ENCODE measurements around the gene MBTPS2. TPM values are rescaled to one million over a fixed set of nuclear protein-coding genes. Genes with fewer than 3 reads are reported as not detected.

MBTPS2 gene
- polyA plus RNA-seq, result 1 to 10 TPM in 1 of 2 donors, under 1 TPM in 1; 0.90 to 2.5 TPM

DNA sequence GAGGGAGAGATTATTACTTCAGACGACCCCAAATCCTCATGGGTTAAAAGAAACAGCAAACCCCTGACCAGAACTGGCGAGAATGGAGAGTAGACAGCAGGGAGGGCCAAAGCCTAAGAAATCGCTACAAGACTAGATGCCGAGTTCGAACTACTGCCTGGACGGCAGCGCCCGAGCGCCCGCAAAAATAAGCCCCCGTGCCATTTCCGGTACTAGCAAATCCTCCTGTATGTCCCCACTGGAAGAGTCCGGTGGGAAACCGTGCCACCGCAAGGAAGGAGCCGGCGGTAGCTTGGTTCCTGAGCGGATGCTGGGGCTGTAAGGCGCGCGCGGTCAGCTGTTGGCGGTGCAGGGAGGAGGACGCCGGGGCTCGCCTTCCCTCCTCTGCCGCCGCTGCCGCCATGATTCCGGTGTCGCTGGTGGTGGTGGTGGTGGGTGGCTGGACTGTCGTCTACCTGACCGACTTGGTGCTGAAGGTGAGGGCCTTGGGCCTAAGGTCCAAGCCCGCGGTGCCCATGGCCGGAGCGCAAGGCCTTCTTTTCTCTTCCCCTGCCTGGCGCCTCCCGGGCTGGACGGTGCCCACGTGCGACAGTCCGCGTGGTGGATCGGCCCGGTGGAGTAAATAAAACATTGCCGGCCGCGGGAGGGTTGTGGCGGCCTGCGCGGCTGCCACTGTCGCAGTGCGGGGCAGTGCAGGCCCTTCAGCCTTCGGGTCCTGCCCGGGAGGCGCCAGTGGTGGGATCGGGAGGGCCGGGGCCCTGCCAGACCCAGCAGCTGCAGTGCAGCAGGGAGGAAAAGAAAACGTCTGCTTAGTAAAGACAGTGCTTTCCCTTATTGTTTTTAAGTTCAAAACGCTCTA, at the start of gene MBTPS2:
MBTPS2 (plus strand) TSS at position 284 of the 859 bp plus-strand sequence; CDS start at position 402, 118 bp downstream.
- Histone ChIP-seq H3K4me1 (ENCODE audit: control insufficient read depth in 2 of 2, insufficient read depth in 2 of 2, low read length in 1 of 2) (no peaks in the 10 kb centered on the region), H3K9me3 (ENCODE audit: control insufficient read depth in 2 of 2, insufficient read depth in 1 of 2, low read depth in 1 of 2, low read length in 1 of 2) (no peaks in the 10 kb centered on the region), H3K27me3 (ENCODE audit: control insufficient read depth in 1 of 2, insufficient read depth in 2 of 2, low read length in 2 of 2) (peaks cover 0 to 4% of the 10 kb centered on the region in 2 donors), H3K27ac (ENCODE audit: low read depth in 2 of 2, low read length in 1 of 2) (peak within 1 kb of the TSS; percentile 69 to 78), H3K36me3 (ENCODE audit: control insufficient read depth in 2 of 2, insufficient read depth in 2 of 2, low read length in 1 of 2) (no peaks in the 10 kb centered on the region), H3K4me3 (ENCODE audit: low read depth in 1 of 2, low read length in 2 of 2) (peak within 1 kb of the TSS; percentile 56 to 92)
- 1 to 27% methylated on average over 52 to 61 of the region's 61 CpGs for WGBS, 2 donors

DNA sequence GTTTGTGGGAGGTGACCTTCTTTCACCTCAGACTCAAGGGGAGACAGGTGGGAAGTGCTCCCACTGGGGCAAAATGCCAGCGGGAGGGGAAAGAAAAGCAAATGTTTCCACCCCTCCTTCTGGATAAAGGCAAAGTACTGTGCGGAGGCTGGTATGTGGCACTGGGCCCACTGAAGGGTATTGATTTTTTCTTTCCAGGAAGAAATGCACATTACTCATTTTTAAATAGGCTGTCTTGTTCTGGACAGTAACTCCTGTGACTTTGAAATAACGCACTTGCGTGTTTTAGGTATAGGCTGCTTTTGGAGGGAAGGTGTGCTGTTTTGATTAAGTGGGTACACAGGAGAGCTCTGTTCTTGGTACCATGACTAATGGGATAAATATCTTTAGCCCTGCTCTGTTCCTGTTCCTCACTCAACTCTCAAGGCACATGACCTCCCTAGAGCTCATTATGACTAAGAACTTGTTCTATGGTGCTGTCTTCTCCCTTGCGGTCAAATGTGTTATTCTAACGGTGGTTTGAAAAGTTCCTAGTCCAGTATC, 40.7 kb upstream of the MBTPS2 start:
- Histone ChIP-seq H3K9me3 (ENCODE audit: control insufficient read depth in 2 of 2, insufficient read depth in 1 of 2, low read depth in 1 of 2, low read length in 1 of 2) (no peaks in the 10 kb centered on the region), H3K27ac (ENCODE audit: low read depth in 2 of 2, low read length in 1 of 2) (no peak overlapping the region), H3K4me1 (ENCODE audit: control insufficient read depth in 2 of 2, insufficient read depth in 2 of 2, low read length in 1 of 2) (no peaks in the 10 kb centered on the region), H3K36me3 (ENCODE audit: control insufficient read depth in 2 of 2, insufficient read depth in 2 of 2, low read length in 1 of 2) (no peaks in the 10 kb centered on the region), H3K27me3 (ENCODE audit: control insufficient read depth in 1 of 2, insufficient read depth in 2 of 2, low read length in 2 of 2) (no peaks in the 10 kb centered on the region), H3K4me3 (ENCODE audit: low read depth in 1 of 2, low read length in 2 of 2) (no peak overlapping the region)
- WGBS, 2 donors, result 55 to 59% methylated on average over 6 of the region's 6 CpGs

DNA sequence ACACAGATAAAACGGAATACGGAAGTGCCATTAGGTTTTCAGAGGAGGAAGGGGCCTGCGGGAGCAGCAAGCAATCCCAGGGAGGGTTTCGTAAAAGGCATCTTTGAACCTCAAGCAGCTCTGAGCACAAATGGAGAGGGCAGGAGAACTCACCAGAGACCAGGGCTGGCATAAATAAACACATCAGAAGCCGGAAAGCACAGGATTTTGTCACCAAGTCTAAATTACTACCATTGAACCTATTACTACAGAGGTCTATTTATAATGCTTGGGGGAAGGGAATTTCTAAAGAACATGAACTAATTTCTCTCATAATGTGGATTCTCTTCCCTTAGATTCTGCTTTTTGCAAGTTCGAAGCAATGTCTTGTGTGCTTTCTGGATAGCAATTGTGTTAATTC, 39.6 kb upstream of the MBTPS2 start:
- 81 to 83% methylated on average over 6 of the region's 6 CpGs for WGBS, 2 donors
- no peak overlapping the region for H3K27ac ChIP-seq (ENCODE audit: low read depth in 2 of 2, low read length in 1 of 2)
- H3K36me3 ChIP-seq (ENCODE audit: control insufficient read depth in 2 of 2, insufficient read depth in 2 of 2, low read length in 1 of 2), result no peaks in the 10 kb centered on the region
- no peaks in the 10 kb centered on the region for H3K9me3 ChIP-seq (ENCODE audit: control insufficient read depth in 2 of 2, insufficient read depth in 1 of 2, low read depth in 1 of 2, low read length in 1 of 2)
- H3K27me3 ChIP-seq (ENCODE audit: control insufficient read depth in 1 of 2, insufficient read depth in 2 of 2, low read length in 2 of 2), result no peaks in the 10 kb centered on the region
- no peaks in the 10 kb centered on the region for H3K4me1 ChIP-seq (ENCODE audit: control insufficient read depth in 2 of 2, insufficient read depth in 2 of 2, low read length in 1 of 2)
- H3K4me3 ChIP-seq (ENCODE audit: low read depth in 1 of 2, low read length in 2 of 2), result no peak overlapping the region

GRCh38 chrX:21800344-21800770, 39.1 kb upstream of the MBTPS2 start:
- no peaks in the 10 kb centered on the region for H3K9me3 ChIP-seq (ENCODE audit: control insufficient read depth in 2 of 2, insufficient read depth in 1 of 2, low read depth in 1 of 2, low read length in 1 of 2)
- H3K27ac ChIP-seq (ENCODE audit: low read depth in 2 of 2, low read length in 1 of 2), result no peak overlapping the region
- H3K4me1 ChIP-seq (ENCODE audit: control insufficient read depth in 2 of 2, insufficient read depth in 2 of 2, low read length in 1 of 2), result no peaks in the 10 kb centered on the region
- H3K4me3 ChIP-seq (ENCODE audit: low read depth in 1 of 2, low read length in 2 of 2), result no peak overlapping the region
- no peaks in the 10 kb centered on the region for H3K27me3 ChIP-seq (ENCODE audit: control insufficient read depth in 1 of 2, insufficient read depth in 2 of 2, low read length in 2 of 2)
- no peaks in the 10 kb centered on the region for H3K36me3 ChIP-seq (ENCODE audit: control insufficient read depth in 2 of 2, insufficient read depth in 2 of 2, low read length in 1 of 2)
- 5 to 17% methylated on average over 1 of the region's 1 CpG for WGBS, 2 donors

DNA sequence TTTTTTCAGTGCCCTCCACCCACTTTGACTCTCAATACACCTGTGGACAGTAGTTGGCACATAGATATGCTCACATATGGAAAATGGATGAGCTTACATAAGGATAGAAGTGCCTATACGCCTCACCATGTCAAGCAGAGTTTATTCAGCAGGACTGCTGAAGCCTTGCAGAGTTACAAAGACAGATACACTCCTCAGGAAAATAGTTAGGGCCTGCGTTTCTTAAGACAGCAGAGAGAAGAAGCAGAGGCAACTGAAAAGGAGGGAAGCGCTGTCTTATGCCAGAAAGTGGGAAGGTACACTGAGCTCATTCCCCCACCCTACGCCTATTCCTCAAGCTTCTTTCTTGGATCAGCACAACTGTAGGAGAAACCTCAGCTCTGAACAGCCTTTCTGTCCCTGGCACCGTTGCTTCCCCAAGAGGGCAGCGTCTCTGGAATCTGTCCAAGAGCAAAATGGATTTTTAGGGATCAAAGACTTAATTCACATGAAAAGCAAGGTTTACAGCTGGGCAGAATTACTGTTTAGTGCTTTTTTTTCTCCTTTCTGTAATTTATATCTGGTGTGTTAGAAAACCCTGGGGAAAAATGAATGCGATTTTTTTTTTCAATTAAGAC, 37.3 kb upstream of the MBTPS2 start:
- Histone ChIP-seq H3K9me3 (ENCODE audit: control insufficient read depth in 2 of 2, insufficient read depth in 1 of 2, low read depth in 1 of 2, low read length in 1 of 2) (no peaks in the 10 kb centered on the region), H3K27me3 (ENCODE audit: control insufficient read depth in 1 of 2, insufficient read depth in 2 of 2, low read length in 2 of 2) (no peaks in the 10 kb centered on the region), H3K4me1 (ENCODE audit: control insufficient read depth in 2 of 2, insufficient read depth in 2 of 2, low read length in 1 of 2) (no peaks in the 10 kb centered on the region), H3K27ac (ENCODE audit: low read depth in 2 of 2, low read length in 1 of 2) (no peak overlapping the region), H3K36me3 (ENCODE audit: control insufficient read depth in 2 of 2, insufficient read depth in 2 of 2, low read length in 1 of 2) (no peaks in the 10 kb centered on the region), H3K4me3 (ENCODE audit: low read depth in 1 of 2, low read length in 2 of 2) (no peak overlapping the region)
- WGBS, 2 donors, result 56 to 61% methylated on average over 7 of the region's 7 CpGs

DNA sequence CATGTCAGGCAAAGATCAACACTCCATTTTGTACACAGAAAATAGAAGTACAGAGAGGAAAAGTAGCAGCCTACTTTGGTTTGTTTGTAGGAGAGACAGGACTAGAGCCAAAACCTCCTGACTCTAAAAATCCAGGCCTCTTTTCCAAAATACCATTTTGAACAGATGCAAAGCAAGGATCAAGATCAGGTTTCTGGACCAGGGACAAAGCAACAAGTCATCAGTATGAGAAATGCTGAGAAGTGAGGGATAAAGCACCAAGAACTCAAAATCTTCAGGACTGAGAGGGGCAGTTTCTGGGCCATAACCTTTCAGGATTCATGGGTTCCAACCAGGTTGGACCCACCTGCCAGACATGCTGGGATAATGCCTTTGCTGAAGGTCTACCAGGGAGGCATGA, 36.6 kb upstream of the MBTPS2 start:
- no peaks in the 10 kb centered on the region for H3K9me3 ChIP-seq (ENCODE audit: control insufficient read depth in 2 of 2, insufficient read depth in 1 of 2, low read depth in 1 of 2, low read length in 1 of 2)
- no peaks in the 10 kb centered on the region for H3K4me1 ChIP-seq (ENCODE audit: control insufficient read depth in 2 of 2, insufficient read depth in 2 of 2, low read length in 1 of 2)
- H3K27me3 ChIP-seq (ENCODE audit: control insufficient read depth in 1 of 2, insufficient read depth in 2 of 2, low read length in 2 of 2), result no peaks in the 10 kb centered on the region
- no peak overlapping the region for H3K27ac ChIP-seq (ENCODE audit: low read depth in 2 of 2, low read length in 1 of 2)
- no peak overlapping the region for H3K4me3 ChIP-seq (ENCODE audit: low read depth in 1 of 2, low read length in 2 of 2)
- H3K36me3 ChIP-seq (ENCODE audit: control insufficient read depth in 2 of 2, insufficient read depth in 2 of 2, low read length in 1 of 2), result no peaks in the 10 kb centered on the region

GRCh38 chrX:21806691-21807090, 32.7 kb upstream of the MBTPS2 start:
- Histone ChIP-seq H3K36me3 (ENCODE audit: control insufficient read depth in 2 of 2, insufficient read depth in 2 of 2, low read length in 1 of 2) (no peaks in the 10 kb centered on the region), H3K9me3 (ENCODE audit: control insufficient read depth in 2 of 2, insufficient read depth in 1 of 2, low read depth in 1 of 2, low read length in 1 of 2) (no peaks in the 10 kb centered on the region), H3K27ac (ENCODE audit: low read depth in 2 of 2, low read length in 1 of 2) (no peak overlapping the region), H3K4me3 (ENCODE audit: low read depth in 1 of 2, low read length in 2 of 2) (no peak overlapping the region), H3K27me3 (ENCODE audit: control insufficient read depth in 1 of 2, insufficient read depth in 2 of 2, low read length in 2 of 2) (no peaks in the 10 kb centered on the region), H3K4me1 (ENCODE audit: control insufficient read depth in 2 of 2, insufficient read depth in 2 of 2, low read length in 1 of 2) (no peaks in the 10 kb centered on the region)

DNA sequence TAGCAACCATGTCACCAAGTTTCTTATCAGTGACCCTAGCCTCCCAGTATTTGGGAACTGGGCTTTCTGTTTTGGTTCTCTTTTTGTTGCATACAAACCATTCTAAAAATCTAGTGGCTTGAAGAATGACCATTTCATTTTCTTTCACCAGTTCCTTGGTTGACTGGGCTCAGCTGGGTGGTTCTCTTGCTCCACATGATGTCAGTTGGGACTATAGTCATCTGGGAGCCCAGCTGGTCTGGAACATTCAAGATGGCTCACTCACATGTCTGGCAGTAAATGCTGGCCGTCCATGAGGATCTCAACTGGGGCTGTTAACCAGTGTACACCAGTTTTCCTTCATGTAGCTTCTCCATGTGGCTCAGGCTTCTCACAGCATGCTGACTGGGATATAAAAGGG, 27.6 kb upstream of the MBTPS2 start:
- H3K27me3 ChIP-seq (ENCODE audit: control insufficient read depth in 1 of 2, insufficient read depth in 2 of 2, low read length in 2 of 2), result no peaks in the 10 kb centered on the region
- no peak overlapping the region for H3K4me3 ChIP-seq (ENCODE audit: low read depth in 1 of 2, low read length in 2 of 2)
- no peaks in the 10 kb centered on the region for H3K9me3 ChIP-seq (ENCODE audit: control insufficient read depth in 2 of 2, insufficient read depth in 1 of 2, low read depth in 1 of 2, low read length in 1 of 2)
- H3K27ac ChIP-seq (ENCODE audit: low read depth in 2 of 2, low read length in 1 of 2), result no peak overlapping the region
- 64 to 89% methylated on average over 1 of the region's 1 CpG for WGBS, 2 donors
- H3K36me3 ChIP-seq (ENCODE audit: control insufficient read depth in 2 of 2, insufficient read depth in 2 of 2, low read length in 1 of 2), result no peaks in the 10 kb centered on the region
- no peaks in the 10 kb centered on the region for H3K4me1 ChIP-seq (ENCODE audit: control insufficient read depth in 2 of 2, insufficient read depth in 2 of 2, low read length in 1 of 2)

DNA sequence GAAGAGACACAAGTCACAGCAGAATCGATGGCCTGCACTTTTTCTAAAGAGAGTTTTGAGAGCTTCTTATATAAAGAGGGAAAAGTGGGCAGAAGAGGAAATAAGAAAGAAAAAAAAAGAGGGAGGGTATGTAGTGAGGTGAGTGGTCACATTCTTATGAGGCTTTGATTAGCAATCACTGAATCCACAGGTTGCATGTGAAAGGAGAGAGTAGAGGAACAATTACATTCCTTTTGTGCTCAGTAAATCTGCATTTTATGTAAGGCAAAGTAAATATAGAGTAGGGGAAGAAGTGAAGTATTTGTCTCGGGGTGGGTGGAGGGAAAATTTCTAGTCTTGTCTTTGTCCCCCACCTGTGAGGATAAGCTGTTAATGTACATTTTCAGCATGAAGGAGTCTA, 26.8 kb upstream of the MBTPS2 start:
- Histone ChIP-seq H3K4me3 (ENCODE audit: low read depth in 1 of 2, low read length in 2 of 2) (no peak overlapping the region), H3K27ac (ENCODE audit: low read depth in 2 of 2, low read length in 1 of 2) (no peak overlapping the region), H3K4me1 (ENCODE audit: control insufficient read depth in 2 of 2, insufficient read depth in 2 of 2, low read length in 1 of 2) (no peaks in the 10 kb centered on the region), H3K27me3 (ENCODE audit: control insufficient read depth in 1 of 2, insufficient read depth in 2 of 2, low read length in 2 of 2) (no peaks in the 10 kb centered on the region), H3K9me3 (ENCODE audit: control insufficient read depth in 2 of 2, insufficient read depth in 1 of 2, low read depth in 1 of 2, low read length in 1 of 2) (no peaks in the 10 kb centered on the region), H3K36me3 (ENCODE audit: control insufficient read depth in 2 of 2, insufficient read depth in 2 of 2, low read length in 1 of 2) (no peaks in the 10 kb centered on the region)
- WGBS, 2 donors, result 63 to 66% methylated on average over 2 of the region's 2 CpGs

Measured in esophagus (tissue), 2 donors.